HL-60 (cell line): ENCODE results near the gene MAP4K4.

Experiments used
- DNase-seq, 2 experiments: peaks; one replicate each; pipeline ENCODE4 v3.0.0-alpha.2; 2010 to 2020; ENCODE audit warnings: low read depth in 1 of 2, low spot score in 1 of 2
- H3K27ac ChIP-seq: fragments of 250-450 bp; sonication (Bioruptor Pico); replicated peaks from 2 replicates; pipeline ENCODE4 v1.5.1; 2020; ENCODE audit warnings: mild to moderate bottlenecking, moderate library complexity
- H3K27me3 ChIP-seq: fragments of 250-450 bp; sonication (Bioruptor Pico); 2 replicates; pipeline ENCODE4 v1.5.1; 2021; ENCODE audit warnings: mild to moderate bottlenecking, moderate library complexity; ENCODE audit not compliant: insufficient read depth, poor library complexity, severe bottlenecking
- H3K4me3 ChIP-seq: replicated peaks from 2 replicates; pipeline ENCODE4 v1.5.1; 2011; ENCODE audit warnings: mild to moderate bottlenecking, control low read depth, low read length; ENCODE audit not compliant: insufficient read depth
- CTCF ChIP-seq: IDR thresholded peaks from one replicate; pipeline ENCODE4 v1.5.1; 2011; ENCODE audit warnings: low read length, control low read depth, inconsistent platforms; ENCODE audit not compliant: insufficient read depth
- GABPA ChIP-seq: IDR thresholded peaks from 2 replicates; pipeline ENCODE4 v1.6.1; 2012; ENCODE audit warnings: low read depth
- POLR2AphosphoS5 ChIP-seq: IDR thresholded peaks from 2 replicates; pipeline ENCODE4 v1.6.1; 2012; ENCODE audit warnings: low read depth
- REST ChIP-seq: IDR thresholded peaks from 2 replicates; pipeline ENCODE4 v1.6.1; 2012; ENCODE audit warnings: low read depth; ENCODE audit not compliant: insufficient replicate concordance
- SPI1 ChIP-seq: IDR thresholded peaks from 2 replicates; pipeline ENCODE4 v1.6.1; 2012; ENCODE audit warnings: low read depth, mild to moderate bottlenecking, borderline replicate concordance

The MAP4K4 gene

GRCh38 chr2:101873543-101873942 lies 176.0 kb downstream of the MAP4K4 start:
- no peaks in the 10 kb centered on the region for H3K27me3 ChIP-seq
- no peak overlapping the region for H3K4me3 ChIP-seq
- no peak for DNase-seq
- TF ChIP-seq CTCF (no peak), REST (no peak), GABPA (no peak), POLR2AphosphoS5 (no peak), SPI1 (no peak)
- no peak overlapping the region for H3K27ac ChIP-seq

- H3K4me3 ChIP-seq: no peak overlapping the region
- no peak for DNase-seq
- H3K27me3 ChIP-seq: no peaks in the 10 kb centered on the region
- H3K27ac ChIP-seq: no peak overlapping the region
- TF ChIP-seq POLR2AphosphoS5 (no peak), SPI1 (no peak), REST (no peak), GABPA (no peak), CTCF (no peak)
Measured at GRCh38 chr2:101874069-101874468, 176.6 kb downstream of the MAP4K4 start.

DNA sequence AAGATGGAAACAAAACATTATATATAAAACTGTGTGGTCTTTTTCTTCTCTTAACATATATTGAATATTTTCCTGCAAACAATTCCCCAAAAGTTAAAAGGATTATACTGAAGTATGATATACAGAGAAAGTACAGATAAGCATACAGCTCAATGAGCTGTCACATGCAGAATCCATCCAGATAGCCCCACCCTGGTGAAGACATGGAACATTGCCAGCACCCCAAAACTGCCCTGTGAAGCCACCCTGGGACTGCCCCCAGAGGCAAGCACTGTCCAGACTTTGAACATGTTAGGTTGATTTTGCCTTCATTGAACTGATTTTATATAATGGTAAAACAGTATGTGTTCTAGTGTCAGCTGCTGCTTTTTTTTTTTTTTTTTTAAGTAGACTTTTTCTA lies 182.0 kb downstream of the MAP4K4 start:
- H3K27ac ChIP-seq: no peak overlapping the region
- no peak for DNase-seq

More for the DNA sequence above, 182.0 kb downstream of the MAP4K4 start:
- TF ChIP-seq POLR2AphosphoS5 (no peak), CTCF (no peak), SPI1 (no peak), REST (no peak), GABPA (no peak)
- no peaks in the 10 kb centered on the region for H3K27me3 ChIP-seq
- no peak overlapping the region for H3K4me3 ChIP-seq
